GM23248 (cell line): ENCODE data around the gene INTS3.

Source experiments
- EZH2 ChIP-seq: fragments of 200-600 bp; sonication (generic); IDR thresholded peaks from 2 replicates; pipeline ENCODE4 v1.6.1; 2018; ENCODE audit warnings: antibody characterized with exemption, mild to moderate bottlenecking; ENCODE audit not compliant: insufficient read depth, poor library complexity, severe bottlenecking
- EZH2phosphoT487 ChIP-seq: fragments of 200-600 bp; sonication (generic); IDR thresholded peaks from 2 replicates; pipeline ENCODE4 v1.6.1; 2018; ENCODE audit warnings: antibody characterized with exemption, moderate library complexity, mild to moderate bottlenecking, low read depth; ENCODE audit not compliant: insufficient read depth

GRCh38 chr1:153688736-153689328 lies 39.0 kb upstream of the INTS3 start:
- TF ChIP-seq EZH2phosphoT487, result no peak
- TF ChIP-seq EZH2, result no peak
